ENCODE data around the gene TSEN54.
A peak's percentile ranks its signal among the peaks of the same experiment; 100 is the strongest.
"Not testable (repeated sequence)": the region's sequence is repeated elsewhere in the genome, so short reads cannot be mapped to it uniquely, and the experiment has no call there.

TSEN54 gene

DNA sequence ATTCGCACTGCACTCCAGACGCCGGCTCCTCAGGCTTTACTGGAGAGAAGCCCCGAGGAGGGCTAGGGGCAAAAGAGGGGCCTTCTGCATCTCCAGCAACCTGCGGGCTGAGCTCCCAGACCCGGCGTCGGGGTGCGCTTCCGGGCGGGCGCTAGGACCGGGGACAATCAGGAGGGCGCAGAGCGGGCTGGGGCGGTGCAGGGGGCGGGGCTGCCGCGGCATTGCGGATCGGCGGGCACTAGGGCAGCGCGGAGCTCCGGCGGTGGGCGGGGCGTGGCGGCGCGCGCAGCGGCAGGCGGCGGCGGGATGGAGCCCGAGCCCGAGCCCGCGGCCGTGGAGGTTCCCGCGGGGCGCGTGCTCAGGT is at the start of gene TSEN54:
Gene TSEN54 (plus strand): TSS at position 274 of the 364 bp plus-strand sequence. CDS start 33 bp downstream, at position 307.
- peak; percentile 97 for DNase-seq
- peak within 1 kb of the TSS; percentile 90 for H3K4me3 Mint-ChIP-seq
- peaks cover 3% of the 10 kb centered on the region for H3K27me3 Mint-ChIP-seq
- peaks cover 26% of the 10 kb centered on the region for H3K4me1 Mint-ChIP-seq (ENCODE audit: low read depth)
- peaks cover 34% of the 10 kb centered on the region for H3K36me3 Mint-ChIP-seq (ENCODE audit: low read depth)
- no peaks in the 10 kb centered on the region for H3K9me3 Mint-ChIP-seq
- H3K27ac Mint-ChIP-seq, result peak within 1 kb of the TSS; percentile 70

GRCh38 chr17:75468291-75468754 is 48.0 kb upstream of the TSEN54 start:
- Mint-ChIP-seq H3K4me1 (ENCODE audit: low read depth) (peaks cover 6% of the 10 kb centered on the region), H3K4me3 (no peak overlapping the region), H3K9me3 (no peaks in the 10 kb centered on the region), H3K27ac (no peak overlapping the region), H3K36me3 (ENCODE audit: low read depth) (peaks cover 19% of the 10 kb centered on the region), H3K27me3 (no peaks in the 10 kb centered on the region)
- DNase-seq, result no peak

GRCh38 chr17:75468779-75469373 is 47.5 kb upstream of the TSEN54 start:
- Mint-ChIP-seq H3K9me3 (no peaks in the 10 kb centered on the region), H3K27ac (no peak overlapping the region), H3K27me3 (no peaks in the 10 kb centered on the region), H3K4me1 (ENCODE audit: low read depth) (peaks cover under 1% of the 10 kb centered on the region), H3K36me3 (ENCODE audit: low read depth) (peaks cover 22% of the 10 kb centered on the region), H3K4me3 (no peak overlapping the region)
- DNase-seq, result no peak

DNA sequence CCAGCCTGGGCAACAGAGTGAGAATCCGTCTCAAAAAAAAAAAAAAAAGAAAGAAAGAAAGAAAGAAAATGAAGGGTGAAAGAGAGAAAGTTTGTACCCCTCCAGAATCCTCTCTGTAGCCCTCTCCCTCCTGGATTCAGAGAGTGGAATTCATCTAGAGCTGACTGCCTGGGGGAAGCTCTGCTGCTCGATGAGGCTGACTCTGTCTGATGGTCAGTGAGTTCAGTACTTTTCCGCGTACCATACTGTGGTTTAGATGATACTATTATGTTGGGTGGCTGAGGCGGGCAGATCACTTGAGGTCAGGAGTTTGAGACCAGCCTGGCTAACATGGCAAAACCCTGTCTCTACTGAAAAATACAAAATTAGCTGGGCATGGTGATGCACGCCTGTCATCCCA is 45.1 kb upstream of the TSEN54 start:
- Mint-ChIP-seq H3K4me1 (ENCODE audit: low read depth) (no peaks in the 10 kb centered on the region), H3K27me3 (no peaks in the 10 kb centered on the region), H3K4me3 (no peak overlapping the region), H3K9me3 (no peaks in the 10 kb centered on the region), H3K36me3 (ENCODE audit: low read depth) (peaks cover 31% of the 10 kb centered on the region), H3K27ac (no peak overlapping the region)
- no peak for DNase-seq

DNA sequence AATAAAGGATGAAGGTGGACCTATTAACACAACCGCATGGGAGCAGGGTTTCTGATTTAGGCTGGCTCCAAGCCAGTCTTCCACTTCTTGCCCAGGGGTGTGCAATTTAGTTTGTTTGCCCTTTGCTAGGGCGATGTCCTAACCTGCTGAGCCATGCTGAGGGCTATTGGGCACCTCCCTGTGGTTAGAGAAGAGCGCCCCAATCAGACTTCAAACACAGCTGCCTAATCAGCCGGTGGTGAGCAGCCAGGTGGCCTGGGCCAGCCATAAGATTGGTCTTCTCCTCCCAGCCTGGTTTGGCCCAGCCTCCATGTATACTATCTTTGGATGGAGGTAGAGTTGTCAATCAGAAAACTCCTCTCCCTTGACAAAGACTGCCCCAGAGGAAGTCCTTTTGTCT is 44.2 kb upstream of the TSEN54 start:
- Mint-ChIP-seq H3K27ac (no peak overlapping the region), H3K36me3 (ENCODE audit: low read depth) (peaks cover 39% of the 10 kb centered on the region), H3K4me3 (no peak overlapping the region), H3K4me1 (ENCODE audit: low read depth) (no peaks in the 10 kb centered on the region), H3K27me3 (no peaks in the 10 kb centered on the region), H3K9me3 (no peaks in the 10 kb centered on the region)
- DNase-seq, result no peak

DNA sequence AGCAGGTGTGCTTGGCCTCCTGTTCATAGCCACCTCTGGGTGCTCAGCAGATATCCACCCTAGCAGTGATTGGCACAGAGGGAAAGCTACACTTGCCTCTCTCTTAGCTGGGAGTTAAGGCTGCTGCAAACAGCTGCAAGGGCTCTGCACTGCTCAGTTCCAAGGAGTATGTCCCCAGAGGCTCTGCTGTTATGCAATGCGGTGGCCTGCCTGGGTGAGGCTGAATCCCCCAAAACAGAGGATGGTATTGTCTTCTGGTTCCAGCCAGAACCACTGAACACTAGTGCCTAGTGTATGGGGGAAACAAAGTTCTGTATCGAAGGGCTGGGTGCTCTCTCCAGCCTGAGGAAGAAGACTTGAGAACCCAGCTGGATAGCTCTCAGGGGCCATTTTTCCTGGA is 43.1 kb upstream of the TSEN54 start:
- Mint-ChIP-seq H3K4me1 (ENCODE audit: low read depth) (no peaks in the 10 kb centered on the region), H3K27me3 (no peaks in the 10 kb centered on the region), H3K9me3 (no peaks in the 10 kb centered on the region), H3K36me3 (ENCODE audit: low read depth) (peaks cover 43% of the 10 kb centered on the region), H3K4me3 (no peak overlapping the region), H3K27ac (no peak overlapping the region)
- no peak for DNase-seq

DNA sequence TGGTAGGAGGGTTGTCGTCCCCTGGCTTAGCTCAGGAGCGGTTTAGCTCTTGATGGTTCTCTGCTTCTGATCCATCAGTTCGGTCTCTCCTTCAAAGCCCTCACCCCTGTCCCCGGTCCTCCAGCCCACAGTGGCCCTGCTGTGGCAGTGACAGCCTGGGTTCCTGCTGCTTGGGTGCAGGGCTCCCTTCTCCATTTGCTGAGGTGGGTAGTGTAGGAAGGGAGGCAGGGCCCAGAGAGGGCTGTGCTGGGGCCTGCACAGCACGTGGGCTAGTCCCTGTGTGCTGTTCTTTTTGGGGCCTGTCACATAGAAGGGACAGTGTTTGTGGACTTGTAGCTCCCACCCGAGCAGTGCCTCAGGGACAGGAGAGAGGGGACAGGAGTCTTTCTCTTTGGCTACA is 41.6 kb upstream of the TSEN54 start:
- Mint-ChIP-seq H3K27me3 (no peaks in the 10 kb centered on the region), H3K4me3 (no peak overlapping the region), H3K4me1 (ENCODE audit: low read depth) (no peaks in the 10 kb centered on the region), H3K27ac (no peak overlapping the region), H3K9me3 (no peaks in the 10 kb centered on the region), H3K36me3 (ENCODE audit: low read depth) (peaks cover 43% of the 10 kb centered on the region)
- DNase-seq, result no peak

- peaks cover 43% of the 10 kb centered on the region for H3K36me3 Mint-ChIP-seq (ENCODE audit: low read depth)
- H3K4me1 Mint-ChIP-seq (ENCODE audit: low read depth), result no peaks in the 10 kb centered on the region
- no peaks in the 10 kb centered on the region for H3K9me3 Mint-ChIP-seq
- no peak for DNase-seq
- no peak overlapping the region for H3K27ac Mint-ChIP-seq
- H3K4me3 Mint-ChIP-seq, result no peak overlapping the region
- no peaks in the 10 kb centered on the region for H3K27me3 Mint-ChIP-seq
These were observed 41.0 kb upstream of the TSEN54 start for GRCh38 chr17:75475144-75475835.

DNA sequence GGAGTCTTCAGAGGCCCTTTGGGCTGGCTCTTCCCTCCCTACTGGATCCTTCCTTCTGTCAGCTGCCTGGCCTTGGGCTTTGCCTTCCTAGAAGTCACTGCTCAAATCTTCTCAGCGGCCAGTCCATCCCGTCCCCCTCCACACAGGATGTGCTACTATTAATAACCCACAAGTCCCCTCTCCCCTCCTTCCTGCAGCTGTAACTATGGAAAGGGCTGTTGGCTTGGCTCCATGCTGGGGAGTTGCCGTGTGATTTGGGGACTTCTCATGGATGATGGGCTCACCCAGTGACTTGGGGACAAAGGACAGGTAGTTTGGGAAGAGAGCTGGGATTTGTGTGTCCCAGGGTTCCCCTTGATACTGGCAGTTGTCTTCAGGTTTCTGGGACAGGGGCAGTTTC is 40.5 kb upstream of the TSEN54 start:
- Mint-ChIP-seq H3K27me3 (no peaks in the 10 kb centered on the region), H3K4me3 (no peak overlapping the region), H3K9me3 (no peaks in the 10 kb centered on the region), H3K27ac (no peak overlapping the region), H3K36me3 (ENCODE audit: low read depth) (peaks cover 43% of the 10 kb centered on the region), H3K4me1 (ENCODE audit: low read depth) (no peaks in the 10 kb centered on the region)
- DNase-seq, result no peak

DNA sequence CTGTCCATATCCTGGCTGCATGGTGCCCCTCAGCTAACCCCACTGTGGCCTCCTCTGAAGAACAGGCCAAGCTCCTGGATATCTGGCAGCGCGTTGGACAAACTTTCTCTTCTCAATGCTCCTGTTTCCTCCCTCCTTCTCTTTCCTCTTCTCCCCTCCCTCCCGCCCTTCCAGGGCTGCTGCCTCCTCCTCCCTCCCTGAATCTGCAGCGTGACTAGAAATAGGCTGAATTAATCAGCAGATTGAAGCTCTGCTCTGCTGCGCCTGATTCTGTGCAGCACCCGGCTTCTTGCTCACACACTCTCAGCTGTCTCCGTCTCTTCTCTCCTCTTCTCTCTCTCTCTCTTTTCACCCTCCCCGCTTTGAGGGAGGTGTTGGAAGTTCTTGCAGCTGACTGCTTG is 40.1 kb upstream of the TSEN54 start:
- Mint-ChIP-seq H3K36me3 (ENCODE audit: low read depth) (peaks cover 43% of the 10 kb centered on the region), H3K27ac (peak overlapping the region; percentile 34), H3K4me3 (no peak overlapping the region), H3K9me3 (no peaks in the 10 kb centered on the region), H3K27me3 (no peaks in the 10 kb centered on the region), H3K4me1 (ENCODE audit: low read depth) (no peaks in the 10 kb centered on the region)
- DNase-seq, result no peak

- peak overlapping the region; percentile 34 for H3K27ac Mint-ChIP-seq
These were observed 39.4 kb upstream of the TSEN54 start for GRCh38 chr17:75476752-75477489.

GRCh38 chr17:75477490-75477862 is 38.9 kb upstream of the TSEN54 start:
- H3K27ac Mint-ChIP-seq; H3K27me3 Mint-ChIP-seq; H3K4me1 Mint-ChIP-seq (ENCODE audit: low read depth); H3K9me3 Mint-ChIP-seq; H3K4me3 Mint-ChIP-seq; DNase-seq: not testable (repeated sequence)
- H3K36me3 Mint-ChIP-seq (ENCODE audit: low read depth), result peaks cover 34% of the 10 kb centered on the region

More at GRCh38 chr17:75476752-75477489, 39.4 kb upstream of the TSEN54 start:
- peaks cover 40% of the 10 kb centered on the region for H3K36me3 Mint-ChIP-seq (ENCODE audit: low read depth)
- no peak overlapping the region for H3K4me3 Mint-ChIP-seq
- no peaks in the 10 kb centered on the region for H3K9me3 Mint-ChIP-seq
- DNase-seq, result no peak
- H3K27me3 Mint-ChIP-seq, result no peaks in the 10 kb centered on the region
- no peaks in the 10 kb centered on the region for H3K4me1 Mint-ChIP-seq (ENCODE audit: low read depth)

- Mint-ChIP-seq H3K27ac (no peak overlapping the region), H3K36me3 (ENCODE audit: low read depth) (peaks cover 24% of the 10 kb centered on the region), H3K27me3 (no peaks in the 10 kb centered on the region), H3K4me3 (no peak overlapping the region), H3K4me1 (ENCODE audit: low read depth) (no peaks in the 10 kb centered on the region), H3K9me3 (no peaks in the 10 kb centered on the region)
- DNase-seq, result no peak
These were observed 37.8 kb upstream of the TSEN54 start for GRCh38 chr17:75478508-75478907.

GRCh38 chr17:75480281-75480680 is 36.0 kb upstream of the TSEN54 start:
- no peak for DNase-seq
- no peaks in the 10 kb centered on the region for H3K4me1 Mint-ChIP-seq (ENCODE audit: low read depth)
- no peaks in the 10 kb centered on the region for H3K9me3 Mint-ChIP-seq
- peaks cover 18% of the 10 kb centered on the region for H3K36me3 Mint-ChIP-seq (ENCODE audit: low read depth)
- H3K4me3 Mint-ChIP-seq, result no peak overlapping the region
- no peaks in the 10 kb centered on the region for H3K27me3 Mint-ChIP-seq
- peak overlapping the region; percentile 14 for H3K27ac Mint-ChIP-seq
